HuH-7 (cell line): ENCODE measurements around the gene FAM13C.
"Not testable (repeated sequence)": the region's sequence is repeated elsewhere in the genome, so short reads cannot be mapped to it uniquely, and the experiment has no call there.

Experiments
- DNase-seq: peaks from one replicate; pipeline ENCODE4 v3.0.0; 2011; ENCODE audit warnings: low spot score

FAM13C gene

GRCh38 chr10:59234194-59234593 lies 128.2 kb downstream of the FAM13C start:
- no peak for DNase-seq

GRCh38 chr10:59229441-59229840 lies 132.9 kb downstream of the FAM13C start:
- DNase-seq = no peak

GRCh38 chr10:59227136-59227673 lies 135.1 kb downstream of the FAM13C start:
- no peak for DNase-seq

- no peak for DNase-seq
Observed at GRCh38 chr10:59225211-59225610, 137.1 kb downstream of the FAM13C start.

GRCh38 chr10:59223597-59223996 lies 138.8 kb downstream of the FAM13C start:
- not testable (repeated sequence) for DNase-seq

GRCh38 chr10:59222788-59223187 lies 139.6 kb downstream of the FAM13C start:
- peak; percentile 10 for DNase-seq

GRCh38 chr10:59216178-59216869 lies 146.0 kb downstream of the FAM13C start:
- no peak for DNase-seq

- no peak for DNase-seq
Observed at GRCh38 chr10:59214160-59214559, 148.2 kb downstream of the FAM13C start.

GRCh38 chr10:59212301-59212798 lies 150.0 kb downstream of the FAM13C start:
- DNase-seq = no peak

GRCh38 chr10:59206204-59206720 lies 156.1 kb downstream of the FAM13C start:
- no peak for DNase-seq
